Duodenal mucosa (tissue), 2 donors: ENCODE measurements around the gene PSMG3.

Source experiments
- H3K27ac ChIP-seq: one replicate; pipeline ENCODE4 v1.7.0; 2013; ENCODE audit warnings: low read depth, low read length
- H3K27me3 ChIP-seq, 2 donors: one replicate each; pipeline ENCODE4 v1.7.0; 2013; ENCODE audit warnings: low read length in 2 of 2, control low read depth in 1 of 2; ENCODE audit not compliant: insufficient read depth in 2 of 2, control insufficient read depth in 1 of 2
- H3K36me3 ChIP-seq, 2 donors: one replicate each; pipeline ENCODE4 v1.7.0; 2013; ENCODE audit warnings: low read length in 2 of 2, control low read depth in 1 of 2; ENCODE audit not compliant: insufficient read depth in 2 of 2, control insufficient read depth in 1 of 2
- H3K4me1 ChIP-seq, 2 donors: one replicate each; pipeline ENCODE4 v1.7.0; 2013; ENCODE audit warnings: low read length in 2 of 2, control low read depth in 1 of 2; ENCODE audit not compliant: insufficient read depth in 2 of 2, control insufficient read depth in 1 of 2
- H3K4me3 ChIP-seq, 2 donors: one replicate each; pipeline ENCODE4 v1.7.0; 2013; ENCODE audit warnings: low read length in 2 of 2, low read depth in 1 of 2
- H3K9ac ChIP-seq, 2 donors: one replicate each; pipeline ENCODE4 v1.7.0; 2013; ENCODE audit warnings: low read length in 2 of 2, low read depth in 1 of 2
- H3K9me3 ChIP-seq, 2 donors: one replicate each; pipeline ENCODE4 v1.7.0; 2013; ENCODE audit warnings: low read length in 2 of 2, control low read depth in 1 of 2; ENCODE audit not compliant: control insufficient read depth in 1 of 2

Gene PSMG3

DNA sequence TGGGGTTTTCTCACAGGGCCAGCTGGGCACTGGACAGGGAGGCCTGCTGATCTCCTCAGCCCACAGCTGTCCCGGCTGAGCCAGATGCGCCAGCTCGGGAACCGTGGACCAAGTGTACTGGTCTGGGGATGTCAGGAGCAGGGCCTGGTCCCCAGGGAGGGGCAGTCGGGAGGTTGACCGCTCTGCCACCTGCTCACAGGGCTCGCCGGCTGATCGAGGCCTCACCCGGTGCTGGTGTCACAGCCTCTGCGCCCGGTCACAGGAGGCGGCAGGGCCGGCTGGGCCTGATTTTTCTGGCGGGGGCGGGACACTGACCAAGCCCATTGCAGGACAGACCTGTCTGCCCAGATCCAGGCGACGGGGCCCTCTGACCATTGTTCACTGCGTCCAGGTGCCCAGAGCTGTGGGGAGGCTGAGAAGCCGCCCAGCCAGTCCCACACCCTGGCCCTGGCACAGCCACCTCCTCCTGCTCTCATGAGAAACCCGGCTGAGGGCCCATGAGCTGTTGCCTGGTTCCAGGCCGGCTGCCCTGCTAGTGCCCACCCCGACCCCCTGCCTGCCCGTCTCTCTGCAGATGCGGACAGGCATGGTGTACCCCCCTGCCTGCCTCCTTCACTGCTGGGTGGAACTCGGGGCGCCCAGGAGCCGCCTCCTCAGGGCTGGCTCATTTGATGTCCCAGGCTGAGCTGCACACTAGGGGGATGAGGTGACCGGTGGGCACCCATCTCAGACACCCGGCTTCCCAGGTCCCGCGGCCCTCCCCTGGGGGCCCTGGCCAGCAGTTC, 10.8 kb downstream of the PSMG3 start:
- no peak overlapping the region for H3K27ac ChIP-seq

DNA sequence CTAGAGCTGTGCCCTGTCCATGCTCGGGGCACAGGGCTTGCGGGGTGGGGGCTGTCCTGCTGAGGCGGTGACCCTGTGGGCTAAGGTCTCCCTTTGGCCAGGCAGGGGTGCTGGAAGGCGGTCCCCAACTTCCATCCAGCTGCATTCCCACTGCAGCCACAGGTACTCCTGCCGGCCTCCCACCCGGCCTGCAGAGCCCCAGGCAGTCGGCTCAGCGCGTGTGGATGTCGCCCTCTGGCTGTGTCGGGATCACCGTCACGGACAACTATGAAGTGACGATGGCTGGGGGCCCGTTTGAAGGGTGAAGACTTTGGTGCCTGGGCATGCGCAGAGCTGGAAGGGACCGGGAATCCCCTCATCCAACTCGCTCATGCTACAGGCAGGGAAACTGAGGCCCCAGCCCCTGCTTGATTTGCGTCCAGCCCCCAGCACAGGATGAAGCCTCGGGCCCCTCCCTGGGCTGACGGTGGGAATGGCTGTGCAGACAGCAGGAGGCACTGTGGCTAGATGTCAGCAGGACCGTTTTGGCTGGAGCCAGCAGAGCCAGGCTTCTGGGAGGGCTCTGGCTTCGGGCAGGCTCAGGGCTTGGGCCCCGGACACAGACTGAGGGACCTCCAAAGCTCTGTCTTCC, 11.5 kb downstream of the PSMG3 start:
- peaks cover 0 to 2% of the 10 kb centered on the region in 2 donors for H3K36me3 ChIP-seq
- no peaks in the 10 kb centered on the region for H3K9me3 ChIP-seq
- H3K4me3 ChIP-seq, result no peak overlapping the region
- peaks cover 14 to 26% of the 10 kb centered on the region in 2 donors for H3K4me1 ChIP-seq
- no peak overlapping the region for H3K9ac ChIP-seq
- H3K27me3 ChIP-seq, result no peaks in the 10 kb centered on the region
- no peak overlapping the region for H3K27ac ChIP-seq

More for the DNA sequence above, 10.8 kb downstream of the PSMG3 start:
- H3K9ac ChIP-seq, result no peak overlapping the region
- H3K27me3 ChIP-seq, result no peaks in the 10 kb centered on the region
- H3K4me1 ChIP-seq, result peaks cover 14 to 26% of the 10 kb centered on the region in 2 donors
- no peaks in the 10 kb centered on the region for H3K36me3 ChIP-seq
- H3K9me3 ChIP-seq, result no peaks in the 10 kb centered on the region
- H3K4me3 ChIP-seq, result no peak overlapping the region

DNA sequence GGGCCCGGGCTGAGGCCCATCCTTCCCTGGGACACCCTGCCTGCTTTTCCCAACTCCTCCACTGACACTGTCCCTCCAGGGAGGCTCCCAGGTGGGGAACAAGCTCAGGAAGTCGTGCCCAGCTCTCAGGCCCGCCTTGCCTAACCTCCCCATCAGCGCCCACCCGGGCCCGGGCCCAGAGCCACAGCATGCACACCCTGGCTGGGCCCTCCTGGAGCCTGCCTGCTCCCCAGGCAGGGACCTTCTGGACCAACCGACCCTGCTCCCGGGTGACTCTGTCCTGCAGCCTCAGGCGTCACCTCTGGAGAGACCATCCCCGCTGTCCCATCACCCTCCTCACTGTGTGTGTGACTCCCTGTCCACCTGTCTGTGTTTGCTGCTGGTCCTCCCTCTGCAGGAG, 12.1 kb downstream of the PSMG3 start:
- H3K27ac ChIP-seq, result no peak overlapping the region
- no peaks in the 10 kb centered on the region for H3K27me3 ChIP-seq
- H3K4me3 ChIP-seq, result no peak overlapping the region
- no peak overlapping the region for H3K9ac ChIP-seq
- H3K4me1 ChIP-seq, result peaks cover 14 to 26% of the 10 kb centered on the region in 2 donors
- no peaks in the 10 kb centered on the region for H3K9me3 ChIP-seq
- H3K36me3 ChIP-seq, result peaks cover 0 to 2% of the 10 kb centered on the region in 2 donors

DNA sequence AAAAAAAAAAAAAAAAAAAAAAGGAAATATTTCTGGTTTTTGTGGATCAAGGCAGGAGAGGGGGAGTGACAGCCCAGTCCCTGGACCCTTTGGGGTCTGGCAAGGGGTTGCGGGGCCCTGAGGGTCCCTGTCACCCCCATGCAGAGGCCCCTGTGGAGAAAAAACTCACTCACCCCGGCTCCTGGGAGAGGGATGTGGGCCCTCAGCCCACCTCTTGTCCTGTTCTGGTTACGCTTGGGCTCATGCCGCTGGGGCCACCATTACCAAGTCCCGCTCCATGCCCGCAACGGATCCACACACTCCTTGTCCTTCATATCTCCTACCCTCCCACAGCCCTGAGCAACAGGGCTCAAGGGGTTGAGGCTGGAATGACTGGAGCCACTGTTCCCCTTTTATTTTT, 12.8 kb downstream of the PSMG3 start:
- Histone ChIP-seq H3K36me3 (peaks cover 0 to 2% of the 10 kb centered on the region in 2 donors), H3K9ac (no peak overlapping the region), H3K4me1 (peaks cover 14 to 26% of the 10 kb centered on the region in 2 donors), H3K9me3 (no peaks in the 10 kb centered on the region), H3K4me3 (no peak overlapping the region), H3K27me3 (no peaks in the 10 kb centered on the region), H3K27ac (no peak overlapping the region)

DNA sequence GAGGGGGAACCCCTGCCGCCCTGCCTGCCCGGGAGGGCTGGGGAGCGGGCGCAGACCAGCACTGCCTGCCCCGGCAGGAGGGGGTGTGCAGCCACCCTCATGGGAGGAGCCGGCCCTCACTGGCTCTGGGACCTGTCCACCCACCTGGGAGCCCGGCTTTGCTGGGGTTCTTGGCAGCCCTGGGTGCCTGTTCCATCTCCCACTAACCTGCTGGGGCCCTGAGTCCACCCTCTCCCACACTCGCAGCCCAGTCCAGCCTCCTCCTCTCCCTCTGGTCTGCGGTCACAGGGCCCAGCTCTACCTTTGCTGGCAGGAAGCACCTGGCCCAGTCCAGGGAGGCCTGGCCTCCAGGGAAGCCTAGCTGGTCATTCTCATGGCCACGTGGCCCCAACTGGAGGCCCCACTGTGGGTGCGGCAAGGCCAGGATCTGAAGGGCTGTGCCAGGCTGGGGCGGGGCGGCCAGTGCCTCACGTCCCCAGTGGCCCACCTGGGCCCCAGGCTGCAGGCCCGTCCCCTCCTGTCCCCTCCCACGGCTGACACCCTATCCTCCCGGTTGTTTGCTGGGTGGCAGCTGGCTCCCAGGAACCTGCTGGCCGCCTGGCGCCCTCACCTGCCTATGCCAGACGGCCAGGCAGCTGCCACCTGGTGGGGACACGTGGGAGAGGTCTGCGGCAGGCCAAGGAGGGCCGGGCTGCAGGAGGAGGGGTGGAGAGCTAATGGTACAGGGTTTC, 13.9 kb downstream of the PSMG3 start, which contains the start of gene TMEM184A:
TSS of gene TMEM184A (minus strand) at position 393 of the 731 bp plus-strand sequence. CDS start 721 bp downstream, outside the sequence.
- peak within 1 kb of the TSS; percentile 57 to 63 for H3K9ac ChIP-seq
- peak within 1 kb of the TSS; percentile 90 for H3K27ac ChIP-seq
- no peaks in the 10 kb centered on the region for H3K9me3 ChIP-seq
- peaks cover 0 to 2% of the 10 kb centered on the region in 2 donors for H3K36me3 ChIP-seq
- no peaks in the 10 kb centered on the region for H3K27me3 ChIP-seq
- H3K4me3 ChIP-seq, result peak within 1 kb of the TSS; percentile 70 to 73
- H3K4me1 ChIP-seq, result peaks cover 12 to 26% of the 10 kb centered on the region in 2 donors

DNA sequence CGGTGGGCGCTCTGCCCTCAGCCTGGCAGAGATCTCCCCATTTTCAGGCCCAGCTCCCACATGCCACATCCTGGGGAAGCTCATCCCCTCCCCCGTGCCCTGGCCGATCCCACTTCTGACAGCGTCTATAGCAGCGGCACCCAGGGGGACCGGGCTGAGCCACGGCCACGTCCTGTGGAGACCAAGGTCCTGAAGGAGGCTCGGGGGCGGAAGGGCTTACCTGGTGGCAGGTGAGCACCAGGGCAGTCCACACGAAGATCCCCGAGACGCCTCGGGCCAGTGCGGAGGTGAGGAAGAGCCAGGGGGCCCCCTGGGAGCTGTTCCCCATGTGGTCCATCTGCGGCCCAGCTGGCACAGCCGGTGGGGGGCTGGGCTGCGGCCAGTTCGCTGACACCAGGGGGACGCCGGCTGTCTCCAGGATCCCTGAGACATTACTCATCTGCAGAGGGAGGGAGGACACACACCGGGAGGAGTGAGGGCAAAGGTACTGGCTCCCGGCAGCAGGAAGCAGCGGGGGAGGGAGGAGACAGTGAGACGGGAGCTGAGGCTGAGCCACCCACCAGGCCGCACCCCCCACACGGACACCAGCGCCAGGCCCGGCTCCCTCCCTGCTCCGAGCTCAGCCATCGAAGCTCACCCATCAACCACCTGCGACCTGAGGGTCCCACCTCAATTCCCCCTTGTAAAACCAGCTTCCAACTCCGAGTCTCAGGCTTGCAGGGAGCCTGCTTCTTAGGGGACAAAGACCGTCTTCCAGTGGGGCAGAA, 14.6 kb downstream of the PSMG3 start:
- Histone ChIP-seq H3K27ac (peak overlapping the region; percentile 90), H3K9ac (peak overlapping the region; percentile 57 to 63), H3K4me1 (peaks cover 9 to 26% of the 10 kb centered on the region in 2 donors), H3K36me3 (peaks cover 0 to 8% of the 10 kb centered on the region in 2 donors), H3K27me3 (no peaks in the 10 kb centered on the region), H3K4me3 (peak overlapping the region; percentile 70 to 73), H3K9me3 (no peaks in the 10 kb centered on the region)

DNA sequence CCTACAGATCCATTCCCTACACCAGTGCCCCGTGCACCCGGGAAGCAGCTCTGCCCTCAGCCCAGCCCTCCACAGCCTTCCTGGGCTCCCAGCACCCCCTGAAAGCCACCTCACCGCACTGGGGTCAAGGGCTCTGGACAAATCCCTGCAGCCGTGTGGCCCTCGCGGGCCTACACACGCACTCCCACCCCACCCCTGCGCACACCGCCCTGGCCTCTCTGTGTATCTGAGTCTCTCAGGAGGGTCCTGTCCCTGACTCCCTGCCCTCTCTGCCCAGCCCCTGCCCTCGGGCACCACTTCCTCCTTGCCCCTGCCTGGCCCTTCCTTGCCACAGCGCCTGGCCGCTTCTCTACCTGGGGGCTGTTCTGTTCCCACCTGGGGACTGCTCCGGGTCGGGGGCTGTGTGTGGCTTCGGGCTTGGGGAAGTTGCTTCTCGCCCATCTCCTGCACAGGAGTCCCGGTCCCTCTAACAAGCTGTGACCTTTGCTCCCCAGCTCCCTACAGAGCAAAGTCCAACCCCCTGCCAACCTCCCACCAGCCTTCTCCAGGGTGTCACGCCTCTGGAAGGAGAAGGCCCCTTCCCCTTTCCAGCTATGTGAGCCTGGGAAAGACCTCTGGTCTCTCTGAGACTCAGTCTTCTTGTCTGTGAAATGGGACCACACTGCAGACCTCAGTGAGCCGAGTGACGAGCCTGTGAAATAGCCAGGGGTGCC, 15.3 kb downstream of the PSMG3 start:
- H3K9me3 ChIP-seq, result no peaks in the 10 kb centered on the region
- H3K36me3 ChIP-seq, result peaks cover 0 to 11% of the 10 kb centered on the region in 2 donors
- H3K4me3 ChIP-seq, result peak overlapping the region; percentile 70 to 73
- peaks cover 9 to 26% of the 10 kb centered on the region in 2 donors for H3K4me1 ChIP-seq
- H3K9ac ChIP-seq, result peak overlapping the region; percentile 54 to 63
- no peaks in the 10 kb centered on the region for H3K27me3 ChIP-seq
- H3K27ac ChIP-seq, result peak overlapping the region; percentile 90

DNA sequence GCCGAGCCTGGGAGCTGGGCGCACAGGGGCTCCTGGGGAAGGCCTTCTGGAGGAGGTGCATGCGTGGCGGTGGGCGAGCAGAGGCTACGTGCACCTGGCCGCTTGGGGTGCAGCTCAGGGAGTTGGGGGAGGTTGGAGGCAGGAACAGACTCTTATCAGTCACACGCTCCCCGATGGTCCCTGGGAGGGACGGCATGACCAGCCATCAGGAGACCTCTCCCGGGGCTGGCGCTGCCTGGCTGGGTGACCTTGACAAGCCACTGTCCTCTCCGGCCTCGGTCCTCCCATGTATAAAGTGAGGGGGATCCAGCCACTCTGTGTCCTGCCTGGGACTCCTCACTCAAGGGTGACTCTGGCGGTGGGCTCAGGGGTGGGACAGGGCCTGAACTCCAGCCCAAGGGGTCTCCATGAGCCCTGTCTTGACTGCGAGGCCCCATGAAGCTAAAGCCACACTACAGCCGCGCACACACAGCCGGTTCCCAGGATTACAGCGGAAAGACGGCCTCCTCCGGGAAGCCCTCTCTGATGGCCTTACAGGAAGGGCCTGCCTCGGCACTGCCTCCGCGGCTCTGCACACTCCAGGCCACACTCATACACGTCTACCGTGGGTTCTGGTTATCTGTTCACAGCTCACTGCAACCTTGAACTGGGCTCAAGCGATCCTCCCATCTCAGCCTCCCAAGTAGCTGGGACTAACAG, 16.2 kb downstream of the PSMG3 start:
- Histone ChIP-seq H3K36me3 (peaks cover 8 to 19% of the 10 kb centered on the region in 2 donors), H3K27ac (no peak overlapping the region), H3K4me1 (peaks cover 9 to 26% of the 10 kb centered on the region in 2 donors), H3K9ac (no peak overlapping the region), H3K9me3 (no peaks in the 10 kb centered on the region), H3K27me3 (no peaks in the 10 kb centered on the region), H3K4me3 (peak overlapping the region; percentile 70 to 73)

DNA sequence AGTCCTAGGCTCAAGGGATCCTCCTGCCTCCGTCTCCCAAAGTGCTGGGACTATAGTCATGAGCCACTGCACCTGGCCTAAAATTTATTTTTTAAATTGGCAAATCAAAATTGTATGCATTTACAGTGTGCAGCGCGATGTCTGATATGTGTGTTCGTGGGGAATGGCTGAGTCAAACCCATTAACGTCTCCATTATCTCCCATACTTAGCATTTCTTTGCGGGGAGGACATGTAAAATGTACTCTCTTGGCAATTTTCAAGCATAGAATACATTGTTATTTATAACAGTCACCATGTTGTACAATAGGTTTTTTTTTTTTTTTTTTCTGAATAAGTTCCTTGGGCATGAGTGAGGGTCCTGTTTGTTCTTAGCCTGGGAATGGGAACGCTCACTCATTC, 17.6 kb downstream of the PSMG3 start:
- H3K4me1 ChIP-seq, result peaks cover 6 to 26% of the 10 kb centered on the region in 2 donors
- H3K27ac ChIP-seq, result no peak overlapping the region
- H3K9ac ChIP-seq, result no peak overlapping the region
- H3K36me3 ChIP-seq, result peaks cover 8 to 24% of the 10 kb centered on the region in 2 donors
- H3K9me3 ChIP-seq, result no peaks in the 10 kb centered on the region
- no peak overlapping the region for H3K4me3 ChIP-seq
- no peaks in the 10 kb centered on the region for H3K27me3 ChIP-seq
